Measurements from ENCODE around the gene ZNF358.

The ZNF358 gene

DNA sequence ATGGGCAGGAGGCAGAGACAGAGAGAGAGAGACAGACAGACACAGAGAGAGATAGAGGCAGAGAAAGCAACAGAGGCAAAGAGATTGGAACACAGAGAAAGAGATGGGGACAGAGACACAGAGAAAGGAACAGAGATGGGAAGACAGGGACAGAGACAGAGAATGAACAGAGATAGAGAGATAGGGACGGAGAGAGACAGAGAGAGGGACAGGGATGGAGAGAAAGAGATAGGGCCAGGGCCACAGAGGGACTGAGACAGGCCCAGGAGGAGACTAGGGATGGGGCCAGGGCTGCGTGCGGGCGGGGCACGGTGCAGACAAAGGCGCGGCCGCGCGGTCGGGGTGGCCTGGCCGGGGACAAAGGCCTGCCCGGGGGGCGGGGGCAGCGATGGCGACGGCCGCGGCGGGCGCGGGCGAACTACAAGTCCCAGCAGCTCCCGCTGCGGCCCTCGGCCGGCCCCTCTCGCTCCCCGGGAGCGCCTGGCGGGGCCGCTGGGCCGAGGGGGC lies at the start of gene ZNF358:
TSS of gene ZNF358 (plus strand) at position 459 of the 507 bp plus-strand sequence. CDS start 3,140 bp downstream, outside the sequence.
- no peak for DNase-seq (ENCODE audit: low read depth)

DNA sequence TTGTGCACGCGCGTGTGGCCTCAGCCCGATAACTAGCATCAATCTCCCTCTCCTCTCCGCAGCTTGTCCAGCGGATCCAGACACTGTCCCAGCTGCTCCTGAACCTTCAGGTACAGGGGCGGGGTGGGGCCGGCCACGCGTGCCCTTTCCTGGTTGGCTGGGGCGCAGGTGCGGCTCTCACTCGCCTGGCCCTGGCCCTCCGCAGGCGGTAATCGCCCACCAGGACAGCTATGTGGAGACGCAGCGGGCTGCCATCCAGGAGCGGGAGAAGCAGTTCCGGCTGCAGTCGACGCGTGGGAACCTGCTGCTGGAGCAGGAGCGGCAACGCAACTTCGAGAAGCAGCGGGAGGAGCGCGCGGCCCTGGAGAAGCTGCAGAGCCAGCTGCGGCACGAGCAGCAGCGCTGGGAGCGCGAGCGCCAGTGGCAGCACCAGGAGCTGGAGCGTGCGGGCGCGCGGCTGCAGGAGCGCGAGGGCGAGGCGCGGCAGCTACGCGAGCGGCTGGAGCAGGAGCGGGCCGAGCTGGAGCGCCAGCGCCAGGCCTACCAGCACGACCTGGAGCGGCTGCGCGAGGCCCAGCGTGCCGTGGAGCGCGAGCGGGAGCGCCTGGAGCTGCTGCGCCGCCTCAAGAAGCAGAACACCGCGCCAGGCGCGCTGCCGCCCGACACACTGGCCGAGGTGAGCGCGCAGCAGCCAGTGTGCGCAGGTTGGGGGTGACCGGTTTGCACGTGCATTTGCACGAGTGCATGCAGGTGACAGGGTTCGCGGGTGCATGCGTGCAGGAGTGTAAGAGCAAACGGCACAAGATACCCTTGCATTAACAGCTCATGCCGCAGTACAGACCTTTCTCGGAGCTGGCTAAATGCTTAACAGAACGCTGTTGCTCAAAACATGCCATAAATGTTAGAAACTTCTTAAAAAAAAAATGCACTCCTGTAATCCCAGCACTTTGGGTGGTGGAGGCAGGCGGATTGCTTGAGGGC lies 48.6 kb upstream of the ZNF358 start:
- no peak for DNase-seq (ENCODE audit: low read depth)

DNA sequence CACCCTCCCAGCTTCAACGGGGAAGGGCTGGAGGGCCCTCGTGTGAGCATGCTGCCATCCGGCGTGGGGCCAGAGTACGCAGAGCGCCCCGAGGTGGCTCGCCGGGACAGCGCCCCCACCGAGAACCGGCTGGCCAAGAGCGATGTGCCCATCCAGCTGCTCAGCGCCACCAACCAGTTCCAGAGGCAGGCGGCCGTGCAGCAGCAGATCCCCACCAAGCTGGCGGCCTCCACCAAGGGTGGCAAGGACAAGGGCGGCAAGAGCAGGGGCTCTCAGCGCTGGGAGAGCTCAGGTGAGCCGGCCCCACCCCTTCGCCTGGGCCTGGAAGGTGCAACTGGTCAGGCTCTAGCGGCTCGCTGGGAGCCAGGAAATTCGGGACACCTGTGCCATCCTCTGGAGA lies 47.1 kb upstream of the ZNF358 start:
- DNase-seq (ENCODE audit: low read depth), result no peak

DNA sequence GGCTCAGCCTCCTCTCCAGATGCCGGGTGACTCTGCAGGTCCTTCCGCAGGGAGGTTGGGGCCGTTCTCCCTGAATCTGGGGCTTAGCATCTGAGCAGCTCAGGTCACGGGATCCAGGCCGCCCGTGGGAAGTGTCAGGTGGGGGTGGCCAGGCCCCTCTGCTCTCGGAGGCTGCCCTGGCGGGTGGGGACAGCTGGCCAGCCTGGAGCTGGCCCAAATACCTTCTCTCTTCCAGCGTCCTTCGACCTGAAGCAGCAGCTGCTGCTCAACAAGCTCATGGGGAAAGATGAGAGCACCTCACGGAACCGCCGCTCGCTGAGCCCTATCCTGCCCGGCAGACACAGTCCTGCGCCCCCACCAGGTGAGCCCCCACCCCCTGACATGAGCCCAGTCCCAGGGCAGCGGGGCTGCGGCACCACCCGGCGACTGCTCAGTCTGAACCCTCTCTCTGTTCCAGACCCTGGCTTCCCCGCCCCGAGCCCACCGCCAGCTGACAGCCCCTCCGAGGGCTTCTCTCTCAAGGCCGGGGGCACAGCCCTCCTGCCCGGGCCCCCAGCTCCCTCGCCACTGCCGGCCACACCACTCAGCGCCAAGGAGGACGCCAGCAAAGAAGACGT lies 46.1 kb upstream of the ZNF358 start:
- no peak for DNase-seq (ENCODE audit: low read depth)

DNA sequence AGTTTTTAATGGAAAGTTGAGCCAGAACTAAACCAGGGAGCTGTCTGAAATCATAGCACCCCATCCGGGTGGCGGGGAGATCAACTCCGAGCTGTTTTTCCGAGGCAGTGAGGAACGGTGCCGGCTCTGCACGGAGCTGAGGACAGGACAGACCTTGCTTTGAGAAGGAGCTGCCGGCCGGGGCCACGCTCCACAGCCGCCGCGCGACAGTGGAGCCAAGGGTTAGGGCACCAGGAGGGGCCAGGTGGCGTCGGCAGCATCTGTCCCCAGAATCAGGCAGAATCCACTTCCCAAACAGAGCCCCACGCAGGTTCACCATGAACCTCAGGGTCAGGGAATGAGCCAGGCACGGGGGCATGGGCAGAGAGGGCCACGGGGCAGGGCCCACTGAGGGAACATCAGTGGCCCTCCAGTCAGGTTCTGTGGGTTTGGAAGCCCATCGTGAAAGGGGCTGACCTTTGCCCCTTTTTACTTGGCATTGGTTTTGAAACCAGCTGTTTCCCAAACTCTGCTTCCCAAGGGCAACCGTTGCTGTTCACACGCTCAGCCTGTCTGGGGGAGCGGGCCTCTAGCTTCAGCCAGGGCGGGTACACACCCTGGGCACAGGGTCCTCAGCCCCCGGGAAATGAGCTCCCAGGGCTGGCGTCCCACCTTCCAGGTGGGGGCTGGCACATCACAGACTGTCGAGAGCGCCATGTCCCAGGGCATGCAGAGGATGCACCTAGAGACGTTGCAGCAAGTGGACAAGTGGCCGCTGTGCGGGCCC lies 45.2 kb upstream of the ZNF358 start:
- no peak for DNase-seq (ENCODE audit: low read depth)

DNA sequence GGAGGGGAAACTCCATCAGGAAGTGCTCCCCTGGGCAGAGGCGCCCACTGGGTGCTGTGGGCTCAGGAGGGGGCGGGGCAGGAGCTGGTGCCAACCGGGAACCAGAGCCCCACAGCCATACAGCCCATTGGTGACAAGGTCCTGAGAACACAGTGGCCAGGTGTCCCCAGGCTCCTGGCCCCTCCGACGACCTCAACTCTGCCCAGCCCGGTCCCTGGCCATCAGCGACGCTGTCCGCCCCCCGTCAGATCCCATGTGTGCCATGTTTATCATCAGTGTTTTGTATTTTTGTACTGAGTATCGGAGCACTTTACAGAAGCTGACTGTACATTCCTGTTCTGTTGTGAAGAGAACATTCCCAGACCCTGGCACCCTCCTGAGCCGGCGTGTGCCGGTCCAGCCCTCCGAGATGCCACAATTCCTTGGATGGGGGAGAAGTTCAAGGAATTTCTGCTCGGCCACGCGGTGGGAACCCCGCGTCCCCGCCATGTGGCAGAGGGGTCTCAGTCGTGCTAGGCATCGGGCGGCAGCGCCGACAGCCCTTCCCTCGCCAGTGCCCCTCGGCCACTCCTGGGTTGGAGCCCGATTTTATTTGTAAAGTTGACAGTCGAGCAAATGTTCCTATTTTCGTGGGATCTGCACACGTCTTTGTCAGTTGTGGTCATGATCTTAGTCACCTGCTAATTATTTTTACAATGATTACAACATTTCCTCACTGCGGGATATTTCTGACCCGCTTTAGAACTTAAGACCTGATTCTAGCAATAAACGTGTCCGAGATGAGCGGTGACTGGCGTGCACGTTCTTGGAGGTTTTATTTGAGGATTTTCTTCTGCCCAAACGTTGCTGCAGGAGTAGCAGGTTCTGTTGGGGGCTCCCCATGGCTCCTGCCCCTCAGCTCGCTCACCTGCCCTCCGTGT lies 43.9 kb upstream of the ZNF358 start:
- no peak for DNase-seq (ENCODE audit: low read depth)

DNA sequence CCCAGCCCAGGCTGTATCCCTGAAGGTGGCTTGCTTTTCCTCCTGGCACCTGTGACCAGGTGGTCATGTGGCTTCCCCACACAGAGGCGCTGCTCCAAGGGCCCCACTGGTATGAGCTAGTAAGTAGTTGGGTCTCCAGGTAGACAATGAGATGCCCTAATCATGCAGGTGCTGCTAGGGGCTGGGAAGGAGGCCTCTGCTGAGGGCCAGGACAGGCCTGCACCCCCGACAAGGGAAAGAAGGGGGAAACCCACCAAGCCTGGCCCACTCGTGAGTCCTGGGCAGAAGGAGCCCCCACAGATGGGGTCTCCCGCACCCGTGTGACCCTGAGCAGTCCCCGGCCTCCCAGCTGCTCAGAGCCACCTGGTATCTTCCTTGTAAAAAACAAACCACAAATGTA lies 40.2 kb upstream of the ZNF358 start:
- DNase-seq (ENCODE audit: low read depth), result no peak

DNA sequence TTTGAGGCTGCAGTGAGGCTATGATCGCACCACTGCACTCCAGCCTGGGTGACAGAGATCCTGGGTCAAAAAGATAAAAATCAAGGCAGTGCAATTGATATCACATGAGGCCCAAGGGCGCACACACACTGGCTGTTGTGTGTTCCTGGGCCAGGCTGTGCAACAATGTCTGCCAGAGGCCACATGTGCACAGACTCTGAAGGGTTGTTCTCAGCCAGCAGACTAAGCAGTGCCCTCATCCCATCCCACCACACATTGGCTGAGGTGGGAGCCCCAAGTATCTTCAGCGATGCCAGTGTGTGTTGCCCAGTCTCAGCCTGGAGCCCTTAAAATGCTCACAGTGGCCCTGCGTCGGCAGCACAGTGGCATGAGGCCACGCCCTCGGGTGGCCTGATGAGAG lies 39.7 kb upstream of the ZNF358 start:
- no peak for DNase-seq (ENCODE audit: low read depth)

DNA sequence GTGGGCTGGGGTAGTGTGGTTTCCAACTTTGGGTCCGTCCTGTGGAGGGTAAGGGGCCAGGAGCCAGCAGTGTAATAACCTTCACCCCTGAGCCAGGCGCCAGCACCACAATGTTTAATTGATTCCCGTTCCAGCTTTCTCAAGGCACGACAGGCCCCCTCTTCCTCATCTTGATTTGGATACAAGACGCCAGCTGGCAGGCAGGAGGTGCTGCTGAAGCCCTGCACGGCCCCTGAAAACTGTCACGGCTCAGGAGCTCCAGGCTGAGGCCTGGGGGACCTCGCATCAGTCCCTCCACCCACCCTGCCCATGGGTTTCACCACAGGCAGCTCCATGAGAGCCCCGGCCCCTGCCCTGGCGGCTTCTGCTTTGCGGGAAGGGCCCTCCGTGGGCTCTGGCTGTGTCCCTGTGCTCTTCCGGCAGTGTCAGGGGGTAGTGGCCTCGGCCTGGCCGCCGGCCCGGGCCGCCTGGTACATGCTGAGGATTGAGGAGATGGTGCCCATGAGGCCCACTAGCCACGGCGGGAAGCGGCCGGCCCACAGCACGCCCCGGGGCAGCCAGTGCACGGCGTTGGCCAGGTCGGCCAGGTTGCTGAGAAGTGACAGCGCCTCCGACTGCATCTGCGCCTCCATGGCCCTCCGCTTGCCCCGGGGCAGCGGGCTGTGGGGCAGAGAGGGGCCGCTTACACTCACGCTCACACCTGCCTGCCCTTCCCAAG lies 39.0 kb upstream of the ZNF358 start:
- no peak for DNase-seq (ENCODE audit: low read depth)

DNA sequence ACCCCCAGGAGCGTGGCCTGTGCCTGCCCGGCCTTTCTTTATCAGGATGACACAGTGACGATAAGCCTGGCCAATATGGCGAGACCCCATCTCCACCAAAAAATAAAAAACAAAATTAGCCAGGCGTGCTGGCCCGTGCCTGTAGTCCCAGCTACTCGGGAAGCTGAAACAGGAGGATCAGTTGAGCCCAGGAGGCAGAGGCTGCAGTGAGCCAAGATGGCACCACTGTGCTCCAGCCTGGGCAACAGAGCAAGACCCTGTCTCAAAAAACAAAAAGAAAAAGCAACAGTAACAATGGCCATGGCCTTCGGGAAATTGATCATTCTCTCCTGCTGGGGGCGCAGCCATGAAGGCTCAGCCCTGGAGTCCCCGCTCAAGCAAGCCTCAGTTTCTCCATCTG lies 38.1 kb upstream of the ZNF358 start:
- no peak for DNase-seq (ENCODE audit: low read depth)

DNA sequence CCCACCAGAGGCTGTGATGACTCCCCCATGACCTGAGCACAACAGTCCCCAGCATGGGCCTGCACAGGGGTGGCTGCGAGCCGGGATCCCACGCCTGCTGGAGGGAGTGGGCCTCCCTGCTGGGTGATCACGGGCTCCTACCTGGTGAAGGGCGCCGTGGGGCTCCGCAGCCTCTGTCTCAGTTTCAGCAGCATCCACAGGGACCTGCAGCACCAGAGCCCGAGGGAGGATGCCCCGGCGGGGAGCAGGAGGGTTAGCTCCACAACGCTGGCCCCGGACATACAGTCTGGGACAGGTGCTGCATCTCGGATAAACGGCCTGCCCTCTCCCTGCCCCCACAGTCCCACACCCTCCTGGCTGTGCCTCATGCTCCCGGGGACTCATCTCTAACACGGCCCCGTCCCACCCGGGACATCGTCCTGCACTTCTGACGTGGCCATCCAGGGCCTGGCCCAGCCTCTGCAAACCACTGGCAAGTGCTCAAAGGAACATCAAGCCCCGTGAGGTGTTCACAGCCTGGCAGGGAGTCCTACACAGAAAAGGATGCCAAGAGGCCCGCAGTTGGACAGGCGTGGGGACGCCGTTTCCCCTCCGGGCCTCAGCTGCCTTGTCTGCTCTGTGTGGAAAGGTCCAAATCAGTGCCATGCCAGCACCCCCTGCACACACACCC lies 37.6 kb upstream of the ZNF358 start:
- DNase-seq (ENCODE audit: low read depth), result no peak

DNA sequence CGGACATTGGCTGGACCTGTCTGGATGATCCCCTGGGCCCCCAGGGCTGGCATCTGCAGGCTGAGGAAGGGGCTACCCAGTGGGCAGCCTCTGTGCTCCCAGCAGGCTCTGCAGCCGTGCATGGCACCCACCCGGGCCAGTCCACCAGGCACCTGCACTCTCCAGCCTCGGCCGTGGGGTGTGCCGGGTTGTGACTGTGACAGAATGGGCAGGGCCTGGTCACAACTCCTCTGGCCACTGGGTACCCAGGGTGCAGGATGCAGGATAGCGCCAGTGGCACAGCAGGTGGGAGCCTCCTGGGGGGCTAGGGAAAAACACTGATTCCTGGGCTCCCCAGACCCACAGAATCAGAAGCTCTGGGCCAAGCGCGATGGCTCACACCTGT lies 37.1 kb upstream of the ZNF358 start:
- DNase-seq (ENCODE audit: low read depth), result no peak

DNA sequence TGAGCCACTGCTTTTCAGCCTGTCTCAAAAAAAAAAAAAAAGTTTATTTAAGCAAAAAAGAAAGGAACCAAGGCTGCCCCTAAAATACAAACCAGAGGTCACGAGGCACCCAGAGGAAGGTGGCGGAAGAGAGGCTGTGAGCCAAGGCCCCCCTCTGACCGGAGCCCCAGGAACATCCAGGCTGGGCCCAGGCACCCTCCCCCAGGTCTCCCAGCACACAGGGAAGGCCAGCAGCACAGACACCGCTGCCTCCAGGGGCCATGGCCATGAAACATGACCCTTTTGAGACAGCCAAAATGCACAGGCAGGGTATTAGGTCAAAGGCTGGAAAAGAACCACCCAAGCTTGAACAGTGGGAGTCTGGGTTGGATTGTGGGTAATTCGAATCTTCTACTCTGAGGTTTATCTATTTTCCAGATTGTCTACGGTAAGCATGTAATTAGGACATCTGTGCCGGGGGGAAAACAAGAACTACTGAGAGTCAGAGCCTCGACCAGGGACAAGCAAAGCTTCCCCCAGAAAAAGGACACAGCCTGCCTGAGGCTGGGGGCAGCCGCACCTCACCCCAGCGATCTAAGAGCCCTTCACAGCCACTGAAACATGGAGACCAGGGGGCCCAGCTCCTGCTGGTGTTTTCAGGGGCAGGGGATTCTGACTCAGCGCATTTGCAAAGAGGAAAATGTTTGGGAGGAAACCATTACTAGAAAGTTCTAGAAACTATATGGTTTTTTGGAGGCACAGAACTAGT lies 35.5 kb upstream of the ZNF358 start:
- DNase-seq (ENCODE audit: low read depth), result no peak

DNA sequence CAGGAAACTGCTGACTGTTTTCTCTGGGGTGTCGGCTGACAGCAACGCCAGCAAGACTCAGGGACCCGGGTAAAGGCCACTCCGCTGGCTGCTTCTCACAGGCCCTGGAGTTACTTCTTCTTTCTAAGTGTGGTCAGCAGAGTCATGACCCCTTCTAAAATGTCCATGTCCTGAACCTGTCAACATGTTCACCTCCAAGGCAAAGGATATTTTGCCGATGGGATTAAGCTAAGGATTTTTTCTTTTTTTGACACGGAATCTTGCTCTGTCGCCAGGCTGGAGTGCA lies 35.0 kb upstream of the ZNF358 start:
- DNase-seq (ENCODE audit: low read depth), result no peak

DNA sequence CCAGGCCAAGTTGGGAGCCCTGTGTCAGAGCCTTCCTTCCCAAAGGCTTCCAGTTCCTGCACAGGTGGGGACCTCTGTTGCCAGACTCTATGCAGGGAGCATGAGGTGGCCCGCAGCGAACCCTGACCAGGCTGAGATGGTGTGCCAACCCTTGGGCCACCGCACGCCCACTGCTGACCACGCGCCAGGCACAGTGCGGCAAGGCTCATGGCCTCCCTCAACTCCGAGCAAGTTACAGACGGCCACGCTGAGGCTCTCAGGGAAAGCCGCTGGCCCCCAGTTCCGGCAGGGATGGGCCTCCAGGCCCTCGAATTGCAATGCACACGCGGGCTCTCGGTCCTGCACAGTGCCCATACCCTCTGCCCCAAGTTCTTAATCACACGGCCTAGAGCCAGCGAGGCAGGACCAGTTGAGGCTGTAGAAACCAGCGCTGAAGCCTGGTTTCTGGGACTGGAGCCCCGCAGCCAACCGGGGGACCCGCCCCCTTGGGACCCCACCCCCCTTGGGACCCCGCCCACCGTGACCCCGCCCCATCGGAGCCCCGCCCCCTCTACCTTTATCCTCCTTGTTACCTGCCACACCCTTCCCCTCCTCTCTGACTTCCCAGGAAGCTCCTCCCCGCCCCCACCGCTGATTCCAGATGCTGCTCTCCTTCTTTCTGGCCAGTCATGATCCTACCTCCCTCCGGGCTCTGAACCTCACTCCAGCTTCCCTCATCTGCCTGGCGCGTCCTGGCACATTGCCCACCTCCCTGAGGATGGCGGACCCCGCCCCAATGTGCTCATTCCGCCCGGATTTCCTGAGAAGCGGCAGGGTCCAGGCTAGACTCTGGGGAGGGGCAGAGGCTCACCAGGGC lies 33.1 kb upstream of the ZNF358 start:
- no peak for DNase-seq (ENCODE audit: low read depth)

DNA sequence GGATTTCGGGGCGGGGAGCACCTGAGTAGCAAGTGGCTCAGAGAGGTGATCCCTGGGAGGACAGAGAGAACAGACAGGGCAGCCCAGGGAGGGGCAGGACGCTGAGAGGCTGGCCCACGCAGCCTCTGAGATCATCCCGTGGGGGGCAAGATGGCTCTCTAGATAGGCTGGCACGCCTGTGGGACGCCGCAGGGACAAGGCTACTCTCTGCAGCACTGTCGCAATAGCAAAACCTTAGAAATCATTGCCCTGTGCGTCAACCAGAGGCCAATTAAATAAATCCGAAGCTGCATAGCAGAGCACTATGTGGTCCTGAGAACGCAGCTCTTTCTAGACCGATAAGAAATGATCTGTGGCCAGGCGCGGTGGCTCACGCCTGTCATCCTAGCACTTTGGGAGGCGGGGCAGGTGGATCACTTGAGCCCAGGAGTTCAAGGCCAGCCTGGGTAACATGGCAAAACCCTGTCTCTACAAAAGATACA lies 32.1 kb upstream of the ZNF358 start:
- DNase-seq (ENCODE audit: low read depth), result no peak

DNA sequence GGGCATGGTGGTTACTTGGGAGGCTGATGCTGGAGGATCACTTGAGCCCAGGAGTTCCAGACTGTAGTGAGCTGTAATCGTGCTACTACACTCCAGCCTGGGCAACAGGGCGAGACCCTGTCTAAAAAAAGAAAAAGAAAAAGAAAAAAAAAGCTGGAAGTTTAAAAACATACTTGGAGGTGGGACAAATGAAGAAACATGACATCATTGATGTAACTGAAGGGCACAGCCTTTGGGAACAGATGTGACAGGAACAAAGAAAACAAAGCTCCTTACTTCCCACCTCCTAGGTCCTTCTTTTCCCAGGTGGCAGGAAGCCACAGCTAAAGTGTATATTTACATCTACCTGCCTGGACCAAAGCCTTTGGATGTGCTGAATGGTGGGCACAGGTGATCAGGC lies 29.0 kb upstream of the ZNF358 start:
- DNase-seq (ENCODE audit: low read depth), result no peak

DNA sequence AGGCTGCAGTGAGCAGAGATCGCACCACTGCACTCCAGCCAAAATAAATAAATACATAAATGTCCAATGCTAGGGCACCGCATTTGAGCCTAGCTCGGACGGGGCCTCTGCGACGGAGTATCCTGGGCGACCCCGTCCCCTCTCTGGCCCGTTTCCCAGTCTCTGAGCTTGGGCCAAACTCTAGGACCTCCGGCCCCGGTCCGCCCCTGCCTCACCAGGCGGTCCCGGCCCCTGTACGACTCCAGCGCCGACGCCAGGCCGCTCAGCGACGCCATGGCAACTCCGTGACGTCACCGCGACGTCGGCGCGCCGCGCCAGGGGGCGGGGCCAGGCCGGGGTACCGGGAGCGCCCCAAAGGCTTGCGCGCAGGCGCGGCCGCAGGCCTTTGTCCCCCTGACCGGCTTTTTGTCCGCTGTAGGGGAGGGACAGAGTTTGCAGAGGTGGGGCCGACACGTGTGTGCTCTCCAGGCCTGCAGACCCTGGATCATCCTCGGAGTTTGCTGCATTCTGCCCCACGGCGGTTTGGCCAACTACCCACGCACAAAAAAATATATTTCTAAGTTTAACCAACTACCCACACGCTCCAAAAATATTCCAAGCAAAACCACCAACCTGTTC lies 27.1 kb upstream of the ZNF358 start, which contains the start of gene PEX11G:
TSS of gene PEX11G (minus strand) at position 300 of the 618 bp plus-strand sequence. CDS start at position 275, 25 bp downstream.
- DNase-seq (ENCODE audit: low read depth), result peak; percentile 64

Data from GM04504 (cell line).